ENCODE measurements around the gene SRPK2. TPM values are rescaled to one million over a fixed set of nuclear protein-coding genes. Genes with fewer than 3 reads are reported as not detected.
"Not testable (repeated sequence)": the region's sequence is repeated elsewhere in the genome, so short reads cannot be mapped to it uniquely, and the experiment has no call there.

Gene SRPK2
- total RNA-seq, 8 experiments from 2014 or later = 36.4 to 96.1 (median 47.3) TPM

DNA sequence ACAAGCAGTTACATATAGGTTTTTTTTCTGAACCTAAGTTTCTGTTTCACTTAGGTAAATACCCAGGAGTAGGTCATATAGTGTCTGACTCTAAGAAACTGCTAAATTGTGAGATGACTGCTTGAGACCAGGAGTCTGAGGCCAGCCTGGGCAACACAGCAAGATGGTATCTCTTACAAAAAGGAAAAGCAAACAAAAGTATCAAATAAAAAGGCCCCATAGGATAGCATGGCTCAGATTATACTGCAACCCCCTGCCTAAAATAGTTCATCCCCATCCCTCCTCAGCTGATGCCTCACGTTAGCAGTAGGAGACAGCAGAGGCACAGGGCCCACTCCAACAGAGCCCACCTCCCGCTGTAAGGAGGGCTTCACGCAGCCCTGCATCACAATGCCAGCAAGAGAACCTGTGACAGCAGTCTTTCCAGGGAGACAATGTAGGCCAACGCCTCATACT, 90.3 kb downstream of the SRPK2 start:
- 20 to 90% (median 71%) methylated on average over 1 to 4 of the region's 4 CpGs; no CpG with 5 or more reads in 6 of the 10 experiments for WGBS, 10 experiments
- no peak for ATAC-seq (replicated peaks in 6 of 8)
- Histone ChIP-seq H3K4me3 (no peak overlapping the region), H3K27ac (no peak overlapping the region), H3K4me1 (replicated peaks in 1 of 2) (no peaks in the 10 kb centered on the region)
- in situ Hi-C loops (cut with MboI; ENCODE audit: low pct_unique_long_range_greater_than_20kb in 2 of 9, low sequenced_read_pairs in 9 of 9, unreplicated experiment in 9 of 9) = no loop called here

DNA sequence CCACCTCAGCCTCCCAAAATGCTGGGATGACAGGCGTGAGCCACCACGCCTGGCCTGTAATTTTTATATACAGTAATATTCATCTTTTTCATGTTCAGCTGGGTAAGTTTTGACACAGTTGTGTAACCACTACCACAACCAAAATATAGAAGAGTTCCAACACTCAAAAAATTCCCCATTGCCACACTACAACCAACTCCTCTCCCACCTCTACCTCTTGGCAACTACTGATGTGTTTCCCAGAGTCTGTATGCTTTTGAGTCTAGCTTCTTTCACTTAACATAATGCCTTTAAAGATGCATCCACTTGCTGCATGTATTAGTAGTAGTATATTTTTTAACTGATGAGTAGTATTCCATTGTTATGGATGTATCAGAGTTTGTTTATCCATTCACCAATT, 90.7 kb downstream of the SRPK2 start:
- WGBS, 10 experiments = 80 to 100% (median 100%) methylated on average over 1 to 2 of the region's 2 CpGs; no CpG with 5 or more reads in 5 of the 10 experiments
- Histone ChIP-seq H3K27ac (no peak overlapping the region), H3K4me1 (replicated peaks in 1 of 2) (no peaks in the 10 kb centered on the region), H3K4me3 (no peak overlapping the region)
- no peak for ATAC-seq (replicated peaks in 6 of 8)
- in situ Hi-C loops (cut with MboI; ENCODE audit: low pct_unique_long_range_greater_than_20kb in 2 of 9, low sequenced_read_pairs in 9 of 9, unreplicated experiment in 9 of 9) = no loop called here

GRCh38 chr7:105297309-105297708, 91.4 kb downstream of the SRPK2 start:
- 73 to 100% (median 96%) methylated on average over 2 to 5 of the region's 5 CpGs for WGBS, 10 experiments
- H3K27ac ChIP-seq = no peak overlapping the region
- H3K4me1 ChIP-seq (replicated peaks in 1 of 2) = no peaks in the 10 kb centered on the region
- in situ Hi-C loops (cut with MboI; ENCODE audit: low pct_unique_long_range_greater_than_20kb in 2 of 9, low sequenced_read_pairs in 9 of 9, unreplicated experiment in 9 of 9) = no loop called here
- no peak for ATAC-seq (replicated peaks in 6 of 8)
- no peak overlapping the region for H3K4me3 ChIP-seq

DNA sequence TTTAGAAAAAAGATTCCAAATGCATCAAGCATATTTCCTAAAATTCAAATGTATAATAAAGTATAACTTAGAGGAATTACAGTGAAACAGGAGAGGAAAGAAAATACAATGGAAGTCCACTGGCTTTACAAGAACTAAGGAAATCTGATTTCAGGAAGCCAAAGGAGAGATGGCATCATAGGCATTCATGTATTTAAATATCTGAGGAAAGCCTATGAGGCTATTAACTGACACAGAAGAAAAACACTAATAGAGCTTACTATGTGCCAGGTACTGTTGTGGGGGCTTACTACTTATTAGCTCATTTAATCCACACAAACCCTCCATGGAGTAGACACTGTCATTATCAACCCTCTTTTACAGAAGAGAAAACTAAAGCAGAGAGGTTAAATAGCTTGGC, 92.2 kb downstream of the SRPK2 start:
- in situ Hi-C loops (cut with MboI; ENCODE audit: low pct_unique_long_range_greater_than_20kb in 2 of 9, low sequenced_read_pairs in 9 of 9, unreplicated experiment in 9 of 9) = no loop called here
- Histone ChIP-seq H3K4me1 (replicated peaks in 1 of 2) (no peaks in the 10 kb centered on the region), H3K27ac (no peak overlapping the region), H3K4me3 (no peak overlapping the region)
- no peak for ATAC-seq (replicated peaks in 6 of 8)

DNA sequence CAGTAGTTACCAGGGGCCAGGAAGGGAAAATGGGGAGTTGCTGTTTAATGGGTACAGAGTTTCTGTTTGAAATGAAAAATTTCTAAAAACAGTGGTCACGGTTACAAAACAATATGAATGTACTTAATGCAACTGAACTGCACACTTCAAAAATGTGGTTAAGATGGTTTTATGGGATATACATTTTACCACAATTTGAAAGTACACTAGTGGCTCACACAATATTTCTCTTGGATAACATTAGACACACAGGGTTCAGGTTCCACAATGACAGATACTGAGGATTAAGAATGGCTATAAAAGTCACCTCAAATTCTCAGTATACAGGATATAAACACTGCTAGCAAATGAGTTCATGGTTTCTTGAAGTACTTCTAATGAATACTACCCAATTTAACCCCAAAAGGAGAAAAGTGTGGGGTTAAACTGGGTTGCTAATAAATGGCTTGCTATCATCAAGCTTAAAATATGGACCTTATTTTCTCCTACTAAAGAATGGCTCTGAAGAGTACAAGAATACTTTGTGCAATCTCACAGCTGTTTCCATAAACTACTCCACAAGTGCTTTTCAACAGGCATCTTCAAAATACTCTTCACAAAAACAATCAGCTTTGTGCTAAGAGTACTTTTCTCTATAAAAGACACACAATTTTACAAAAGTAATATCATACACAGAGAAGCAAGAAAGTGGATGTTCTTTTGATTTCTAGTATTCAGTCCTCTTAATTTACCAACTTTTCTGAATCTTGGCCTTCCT, 92.9 kb downstream of the SRPK2 start:
- ATAC-seq (replicated peaks in 6 of 8) = no peak
- Histone ChIP-seq H3K4me3 (no peak overlapping the region), H3K27ac (no peak overlapping the region), H3K4me1 (replicated peaks in 1 of 2) (no peaks in the 10 kb centered on the region)
- WGBS, 10 experiments = 78 to 100% (median 100%) methylated on average over 1 of the region's 1 CpG; no CpG with 5 or more reads in 1 of the 10 experiments
- in situ Hi-C loops (cut with MboI; ENCODE audit: low pct_unique_long_range_greater_than_20kb in 2 of 9, low sequenced_read_pairs in 9 of 9, unreplicated experiment in 9 of 9) = no loop called here

DNA sequence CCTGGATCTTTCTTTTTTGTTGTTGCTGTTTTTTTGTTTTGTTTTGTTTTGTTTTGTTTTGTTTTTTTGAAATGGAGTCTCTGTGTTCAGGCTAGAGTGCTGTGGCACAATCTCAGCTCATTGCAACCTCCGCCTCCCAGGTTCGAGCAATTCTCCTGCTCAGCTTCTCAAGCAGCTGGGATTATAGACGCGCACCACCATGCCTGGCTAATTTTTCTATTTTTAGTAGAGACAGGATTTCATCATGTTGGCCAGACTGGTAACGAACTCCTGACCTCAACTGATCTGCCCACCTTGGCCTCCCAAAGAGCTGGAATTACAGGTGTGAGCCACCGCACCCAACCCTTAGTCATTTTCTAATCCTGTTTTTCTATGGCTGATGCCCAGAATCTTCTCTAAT, 94.2 kb downstream of the SRPK2 start:
- H3K4me1 ChIP-seq (replicated peaks in 1 of 2); ATAC-seq (replicated peaks in 6 of 8); in situ Hi-C loops (cut with MboI; ENCODE audit: low pct_unique_long_range_greater_than_20kb in 2 of 9, low sequenced_read_pairs in 9 of 9, unreplicated experiment in 9 of 9); H3K27ac ChIP-seq; H3K4me3 ChIP-seq: not testable (repeated sequence)
- WGBS, 10 experiments = 80 to 100% (median 100%) methylated on average over 1 to 6 of the region's 6 CpGs; no CpG with 5 or more reads in 1 of the 10 experiments

GRCh38 chr7:105289704-105290103, 99.0 kb downstream of the SRPK2 start:
- in situ Hi-C loops (cut with MboI; ENCODE audit: low pct_unique_long_range_greater_than_20kb in 2 of 9, low sequenced_read_pairs in 9 of 9, unreplicated experiment in 9 of 9) = no loop called here
- no peak overlapping the region for H3K4me3 ChIP-seq
- no peak for ATAC-seq (replicated peaks in 6 of 8)
- no peak overlapping the region for H3K27ac ChIP-seq
- H3K4me1 ChIP-seq (replicated peaks in 1 of 2) = no peaks in the 10 kb centered on the region
- WGBS, 10 experiments = 71 to 100% (median 93%) methylated on average over 2 to 3 of the region's 3 CpGs

- ATAC-seq (replicated peaks in 6 of 8) = peak in 3 of 8 experiments; percentile 55 to 93 (median 83)
- H3K27ac ChIP-seq = no peak overlapping the region
- H3K4me1 ChIP-seq (replicated peaks in 1 of 2) = no peaks in the 10 kb centered on the region
- H3K4me3 ChIP-seq = no peak overlapping the region
- 35 to 95% (median 73%) methylated on average over 2 to 3 of the region's 3 CpGs; no CpG with 5 or more reads in 2 of the 10 experiments for WGBS, 10 experiments
- in situ Hi-C loops (cut with MboI; ENCODE audit: low pct_unique_long_range_greater_than_20kb in 2 of 9, low sequenced_read_pairs in 9 of 9, unreplicated experiment in 9 of 9) = no loop called here
These were observed 102.3 kb downstream of the SRPK2 start for GRCh38 chr7:105286441-105286840.

GRCh38 chr7:105285118-105285874, 103.4 kb downstream of the SRPK2 start:
- Histone ChIP-seq H3K27ac (no peak overlapping the region), H3K4me3 (no peak overlapping the region), H3K4me1 (replicated peaks in 1 of 2) (no peaks in the 10 kb centered on the region)
- 85 to 100% (median 93%) methylated on average over 1 to 12 of the region's 12 CpGs for WGBS, 10 experiments
- in situ Hi-C loops (cut with MboI; ENCODE audit: low pct_unique_long_range_greater_than_20kb in 2 of 9, low sequenced_read_pairs in 9 of 9, unreplicated experiment in 9 of 9) = no loop called here
- ATAC-seq (replicated peaks in 6 of 8) = no peak

- Histone ChIP-seq H3K27ac (no peak overlapping the region), H3K4me3 (no peak overlapping the region), H3K4me1 (replicated peaks in 1 of 2) (no peaks in the 10 kb centered on the region)
- in situ Hi-C loops (cut with MboI; ENCODE audit: low pct_unique_long_range_greater_than_20kb in 2 of 9, low sequenced_read_pairs in 9 of 9, unreplicated experiment in 9 of 9) = no loop called here
- ATAC-seq (replicated peaks in 6 of 8) = no peak
- WGBS, 10 experiments = 75 to 100% (median 87%) methylated on average over 1 to 6 of the region's 6 CpGs; no CpG with 5 or more reads in 1 of the 10 experiments
These were observed 104.7 kb downstream of the SRPK2 start for GRCh38 chr7:105284014-105284413.

DNA sequence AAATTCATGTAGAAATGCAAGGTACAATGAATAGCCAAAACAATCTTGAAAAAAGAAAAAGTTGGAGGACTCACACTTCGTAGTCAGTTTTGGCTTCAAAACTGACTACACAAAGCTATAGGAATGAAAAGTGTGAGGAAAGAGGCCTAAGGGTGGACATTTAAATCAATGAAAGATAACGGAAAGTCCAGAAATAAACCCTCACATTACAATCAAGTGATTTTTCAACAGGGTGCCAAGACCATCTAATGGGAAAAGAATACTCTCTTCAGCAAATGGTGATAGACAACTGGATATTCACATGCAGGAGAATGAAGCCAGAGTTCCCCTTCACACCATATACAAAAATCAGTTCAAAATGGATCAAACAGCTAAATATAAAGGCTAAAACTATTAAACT, 106.8 kb downstream of the SRPK2 start:
- no peak overlapping the region for H3K27ac ChIP-seq
- no peak for ATAC-seq (replicated peaks in 6 of 8)
- in situ Hi-C loops (cut with MboI; ENCODE audit: low pct_unique_long_range_greater_than_20kb in 2 of 9, low sequenced_read_pairs in 9 of 9, unreplicated experiment in 9 of 9) = no loop called here
- H3K4me3 ChIP-seq = no peak overlapping the region
- WGBS, 10 experiments = 90 to 100% (median 95%) methylated on average over 1 to 2 of the region's 2 CpGs; no CpG with 5 or more reads in 1 of the 10 experiments
- no peaks in the 10 kb centered on the region for H3K4me1 ChIP-seq (replicated peaks in 1 of 2)

DNA sequence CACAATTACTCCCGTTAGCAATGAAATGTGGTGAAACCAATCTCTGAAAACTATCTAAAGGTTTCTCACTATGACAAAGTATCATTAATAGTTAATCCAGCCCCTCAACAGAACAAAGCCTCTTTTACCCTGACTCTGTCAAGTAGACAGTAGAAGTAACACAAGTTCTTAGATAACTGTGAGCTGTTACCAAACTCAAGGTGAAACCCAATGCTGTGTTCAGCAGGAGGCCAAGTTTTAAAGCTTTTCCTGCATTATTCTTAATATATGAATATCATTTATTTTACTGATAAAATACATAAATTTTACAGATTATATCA, 109.1 kb downstream of the SRPK2 start:
- Histone ChIP-seq H3K4me3 (no peak overlapping the region), H3K4me1 (replicated peaks in 1 of 2) (no peaks in the 10 kb centered on the region), H3K27ac (no peak overlapping the region)
- ATAC-seq (replicated peaks in 6 of 8) = no peak
- in situ Hi-C loops (cut with MboI; ENCODE audit: low pct_unique_long_range_greater_than_20kb in 2 of 9, low sequenced_read_pairs in 9 of 9, unreplicated experiment in 9 of 9) = no loop called here
- WGBS, 10 experiments = 25 to 100% (median 40%) methylated on average over 1 of the region's 1 CpG; no CpG with 5 or more reads in 5 of the 10 experiments

- no peak for ATAC-seq (replicated peaks in 6 of 8)
- Histone ChIP-seq H3K4me1 (replicated peaks in 1 of 2) (no peaks in the 10 kb centered on the region), H3K27ac (no peak overlapping the region), H3K4me3 (no peak overlapping the region)
- 43 to 88% (median 51%) methylated on average over 1 to 3 of the region's 8 CpGs; no CpG with 5 or more reads in 1 of the 10 experiments for WGBS, 10 experiments
- in situ Hi-C loops (cut with MboI; ENCODE audit: low pct_unique_long_range_greater_than_20kb in 2 of 9, low sequenced_read_pairs in 9 of 9, unreplicated experiment in 9 of 9) = no loop called here
These were observed 109.6 kb downstream of the SRPK2 start for GRCh38 chr7:105278973-105279687.
